B cell (primary cell): ENCODE data around the gene ARHGEF37. TPM values are rescaled to one million over a fixed set of nuclear protein-coding genes. Genes with fewer than 3 reads are reported as not detected.
A peak's percentile ranks its signal among the peaks of the same experiment; 100 is the strongest.
"Not testable (repeated sequence)": the region's sequence is repeated elsewhere in the genome, so short reads cannot be mapped to it uniquely, and the experiment has no call there.

ENCODE experiments used
- ATAC-seq: fragments of 200-7000 bp; cut with Tn5 transposase; one replicate; pipeline ENCODE4 v1.10.0; 2021; ENCODE audit warnings: low read depth, mild to moderate bottlenecking, moderate number of reproducible peaks, moderate library complexity
- CTCF ChIA-PET: fragments of 350-600 bp; sonication (Branson Sonifier 250); formaldehyde crosslinking; loops from one replicate; lab custom pipeline; 2021; ENCODE audit warnings: antibody characterized with exemption, inconsistent platforms; lab: Charles Lee
- POLR2A ChIA-PET: fragments of 350-600 bp; sonication (Branson Sonifier 250); formaldehyde crosslinking; loops from one replicate; lab custom pipeline; 2021; ENCODE audit warnings: antibody characterized with exemption; lab: Charles Lee
- DNase-seq: peaks from one replicate; pipeline ENCODE4 v3.0.0; 2013
- H2AFZ ChIP-seq: 2 replicates; pipeline ENCODE4 v1.6.1; 2012; ENCODE audit warnings: mild to moderate bottlenecking, low read depth, low read length; ENCODE audit not compliant: insufficient read depth, poor library complexity, severe bottlenecking
- H3K27ac ChIP-seq, 2 donors: 1 replicate in 1 of 2; 2 replicates in 1 of 2; pipeline ENCODE4 v1.5.1; 2012 to 2013; ENCODE audit warnings: low read length in 2 of 2, mild to moderate bottlenecking in 2 of 2, moderate library complexity in 1 of 2
- H3K27me3 ChIP-seq, 4 experiments: fragments of 200-600 bp in 1 of 4; sonication (generic) in 1 of 4; replicated peaks in 1 of 4; 1 replicate in 2 of 4; 2 replicates in 2 of 4; pipeline versions ENCODE4 v1.6.1 to v1.7.0; 2013 to 2016; ENCODE audit warnings: low read length in 3 of 4, mild to moderate bottlenecking in 2 of 4, mixed read lengths in 1 of 4, moderate library complexity in 1 of 4; ENCODE audit not compliant: insufficient read depth in 4 of 4, control insufficient read depth in 3 of 4; ENCODE audit errors: control extremely low read depth in 1 of 4
- H3K36me3 ChIP-seq, 2 experiments: replicated peaks in 1 of 2; 1 replicate in 1 of 2; 2 replicates in 1 of 2; pipeline versions ENCODE4 v1.6.1 to v1.7.1; 2013; ENCODE audit warnings: low read length in 1 of 2; ENCODE audit not compliant: insufficient read depth in 2 of 2, control insufficient read depth in 1 of 2; ENCODE audit errors: control extremely low read depth in 1 of 2, extremely low read depth in 1 of 2
- H3K4me1 ChIP-seq, 2 donors: fragments of 200-600 bp in 1 of 2; sonication (generic) in 1 of 2; 1 replicate in 1 of 2; 2 replicates in 1 of 2; pipeline versions ENCODE4 v1.5.1 to v1.6.1; 2013 to 2017; ENCODE audit warnings: low read length in 2 of 2; ENCODE audit not compliant: control insufficient read depth in 2 of 2, insufficient read depth in 2 of 2
- H3K4me2 ChIP-seq: replicated peaks from 2 replicates; pipeline ENCODE3; 2012; ENCODE audit warnings: mild to moderate bottlenecking, low read depth, low read length; ENCODE audit not compliant: poor library complexity, severe bottlenecking
- H3K4me3 ChIP-seq, 5 experiments: fragments of 200-600 bp in 1 of 5; sonication (generic) in 1 of 5; 1 replicate in 3 of 5; 2 replicates in 2 of 5; pipeline versions ENCODE4 v1.5.1 to v1.7.0; 2011 to 2016; ENCODE audit warnings: low read length in 4 of 5, mild to moderate bottlenecking in 4 of 5, low read depth in 2 of 5, control low read depth in 1 of 5, moderate library complexity in 1 of 5; ENCODE audit not compliant: insufficient read depth in 1 of 5; ENCODE audit errors: control extremely low read depth in 1 of 5, extremely low read depth in 1 of 5
- H3K79me2 ChIP-seq: fragments of 200-600 bp; sonication (generic); one replicate; pipeline ENCODE4 v1.6.0; 2016; ENCODE audit warnings: low read length; ENCODE audit not compliant: control insufficient read depth, insufficient read depth
- H3K9ac ChIP-seq: fragments of 200-600 bp; sonication (generic); 2 replicates; pipeline ENCODE4 v1.6.1; 2017; ENCODE audit warnings: mild to moderate bottlenecking, low read length, moderate library complexity
- H3K9me3 ChIP-seq, 3 donors: one replicate each; pipeline versions ENCODE4 v1.6.1 to v1.7.1; 2013; ENCODE audit warnings: low read length in 2 of 3; ENCODE audit not compliant: control insufficient read depth in 2 of 3, insufficient read depth in 1 of 3; ENCODE audit errors: control extremely low read depth in 1 of 3
- H4K20me1 ChIP-seq: 2 replicates; pipeline ENCODE4 v1.6.0; 2012; ENCODE audit warnings: mild to moderate bottlenecking, low read length; ENCODE audit not compliant: insufficient read depth, control insufficient read depth, poor library complexity, severe bottlenecking
- H3K27ac Mint-ChIP-seq: one replicate; pipeline ENCODE4 v1.8.0; 2021; ENCODE audit warnings: mixed read lengths
- H3K27me3 Mint-ChIP-seq: one replicate; pipeline ENCODE4 v1.8.0; 2021; ENCODE audit warnings: mixed read lengths
- H3K4me1 Mint-ChIP-seq: one replicate; pipeline ENCODE4 v1.8.0; 2021; ENCODE audit warnings: mixed read lengths
- H3K4me3 Mint-ChIP-seq: one replicate; pipeline ENCODE4 v1.8.0; 2021; ENCODE audit warnings: mixed read lengths
- H3K9me3 Mint-ChIP-seq: one replicate; pipeline ENCODE4 v1.8.0; 2022; ENCODE audit warnings: mixed read lengths; ENCODE audit not compliant: insufficient read depth
- CTCF ChIP-seq: fragments of 200-600 bp; IDR thresholded peaks from one replicate; pipeline ENCODE4 v1.8.0; 2022; ENCODE audit warnings: antibody characterized with exemption, mild to moderate bottlenecking
- EZH2 ChIP-seq: IDR thresholded peaks from 2 replicates; pipeline ENCODE4 v1.6.1; 2012; ENCODE audit warnings: borderline replicate concordance, low read depth, mild to moderate bottlenecking, moderate library complexity, low read length; ENCODE audit not compliant: insufficient read depth, poor library complexity, severe bottlenecking
- WGBS: methylation state at CpG from one replicate; pipeline ENCODE4 v1.1.5; 2013; ENCODE audit warnings: missing lambda C conversion rate; ENCODE audit not compliant: insufficient coverage; 5-methylcytosine and 5-hydroxymethylcytosine counted together
- intact Hi-C: fragments of 100-400 bp; cut with micrococcal nuclease; formaldehyde crosslinking; loops from one replicate; pipeline ENCODE4 v1.10.0; 2022
- polyA minus RNA-seq: library from RNA; depleted of rRNA, polyadenylated mRNA; stranded (reverse); fragments of >200 nt; gene quantifications from 2 replicates; pipeline ENCODE4 v1.2.3, GENCODE V29; 2012
- polyA plus RNA-seq: library from polyadenylated mRNA; depleted of rRNA; stranded (reverse); fragments of >200 nt; gene quantifications from 2 replicates; pipeline ENCODE4 v1.2.3, GENCODE V29; 2012
- total RNA-seq, 2 donors: library from RNA; stranded (reverse); fragments of 120-200 nt in 1 of 2; gene quantifications; 1 replicate in 1 of 2; 2 replicates in 1 of 2; pipeline versions ENCODE4 v1.2.3 to v1.2.4, GENCODE V29; 2013 to 2022

Gene ARHGEF37
- total RNA-seq (1.1 and 1.7 TPM in 2 replicates), polyA plus RNA-seq (0.06 TPM in 2 replicates), polyA minus RNA-seq (0.78 TPM in 1 of 2 replicates, not detected in the other)
- total RNA-seq (2013), result 0.82 TPM

- 3% methylated on average over 55 of the region's 56 CpGs for WGBS
- Histone ChIP-seq H3K9me3 (peaks cover 0 to 5% (median 0%) of the 10 kb centered on the region in 3 donors), H3K79me2 (no peaks in the 10 kb centered on the region), H3K27ac (no peak within 1 kb of the TSS), H3K4me2 (peak within 1 kb of the TSS; percentile 84), H3K36me3 (no peaks in the 10 kb centered on the region), H2AFZ (peak within 1 kb of the TSS; percentile 71), H3K4me1 (peaks cover 10 to 11% of the 10 kb centered on the region in 2 donors), H3K27me3 (peaks cover 0 to 22% (median 11%) of the 10 kb centered on the region in 4 experiments), H3K9ac (peak within 1 kb of the TSS; percentile 62), H4K20me1 (no peaks in the 10 kb centered on the region), H3K4me3 (peak within 1 kb of the TSS in 4 of 5 experiments; percentile 26 to 54 (median 42))
- Mint-ChIP-seq H3K9me3 (no peaks in the 10 kb centered on the region), H3K4me3 (peak within 1 kb of the TSS; percentile 77), H3K27ac (no peak within 1 kb of the TSS), H3K27me3 (peaks cover 17% of the 10 kb centered on the region), H3K4me1 (peaks cover 10% of the 10 kb centered on the region)
- CTCF ChIA-PET, result interaction anchor here (0.6 to 2.3 kb wide), 3 partner anchors 9 to 38 kb away, joined by 4 to 6 read pairs (median 5); no protein-coding TSS in a partner anchor
- ATAC-seq (peak; percentile 61), DNase-seq (peak; percentile 36)
- TF ChIP-seq EZH2 (no peak), CTCF (no peak)
- POLR2A ChIA-PET, result interaction anchor here (0.5 kb wide), 1 partner anchor 47 kb away, joined by 3 read pairs; no protein-coding TSS in a partner anchor
- intact Hi-C loops, result no loop called here
Measured at GRCh38 chr5:149581192-149581861, at the start of gene ARHGEF37. ARHGEF37 (plus strand) TSS chr5:149581498; CDS start chr5:149597770, 16,272 bp downstream.

DNA sequence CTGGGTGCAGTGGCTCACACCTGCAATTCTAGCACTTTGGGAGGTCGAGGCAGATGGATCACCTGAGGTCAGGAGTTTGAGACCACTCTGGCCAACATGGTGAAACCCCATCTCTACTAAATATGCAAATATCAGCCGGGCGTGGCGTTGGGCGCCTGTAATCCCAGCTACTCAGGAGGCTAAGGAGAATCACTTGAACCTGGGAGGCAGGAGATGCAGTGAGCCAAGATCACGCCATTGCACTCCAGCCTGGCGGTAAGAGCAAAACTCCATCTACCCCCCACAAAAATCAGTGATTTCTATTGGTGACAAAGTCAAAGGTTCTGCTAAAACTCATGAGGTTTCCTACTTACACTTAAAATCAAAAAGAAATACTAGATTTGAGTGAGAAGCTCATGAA lies 48.9 kb upstream of the ARHGEF37 start:
- 67% methylated on average over 1 of the region's 7 CpGs for WGBS
- Mint-ChIP-seq H3K4me3 (no peak overlapping the region), H3K9me3 (no peaks in the 10 kb centered on the region), H3K4me1 (peaks cover 72% of the 10 kb centered on the region), H3K27me3 (no peaks in the 10 kb centered on the region), H3K27ac (no peak overlapping the region)
- no peaks in the 10 kb centered on the region for H3K27me3 ChIP-seq
- ATAC-seq, result no peak
- H3K4me2 ChIP-seq, result no peak overlapping the region
- no peak overlapping the region for H3K27ac ChIP-seq
- CTCF ChIA-PET, result no interaction called here
- intact Hi-C loops, result no loop called here
- TF ChIP-seq CTCF (no peak), EZH2 (no peak)
- H3K9me3 ChIP-seq, result no peaks in the 10 kb centered on the region
- peaks cover 27 to 34% of the 10 kb centered on the region in 2 donors for H3K4me1 ChIP-seq
- POLR2A ChIA-PET, result no interaction called here
- DNase-seq, result no peak
- H3K4me3 ChIP-seq, result no peak overlapping the region
- H3K36me3 ChIP-seq, result peaks cover 0 to 11% of the 10 kb centered on the region in 2 experiments
- no peak overlapping the region for H3K9ac ChIP-seq
- H3K79me2 ChIP-seq, result peaks cover 100% of the 10 kb centered on the region
- peaks cover 97% of the 10 kb centered on the region for H4K20me1 ChIP-seq
- H2AFZ ChIP-seq, result no peak overlapping the region

GRCh38 chr5:149535787-149536186 lies 45.5 kb upstream of the ARHGEF37 start:
- peaks cover 6 to 14% of the 10 kb centered on the region in 2 experiments for H3K36me3 ChIP-seq
- H3K9me3 Mint-ChIP-seq, ATAC-seq, H3K9ac ChIP-seq, H3K27ac Mint-ChIP-seq, DNase-seq, intact Hi-C loops, H3K4me3 ChIP-seq, H3K4me2 ChIP-seq, H3K9me3 ChIP-seq, POLR2A ChIA-PET, H3K27me3 Mint-ChIP-seq, H3K4me3 Mint-ChIP-seq, H3K27me3 ChIP-seq, H3K27ac ChIP-seq, H2AFZ ChIP-seq, CTCF ChIA-PET: not testable (repeated sequence)
- peaks cover 61% of the 10 kb centered on the region for H3K4me1 Mint-ChIP-seq
- 89% methylated on average over 6 of the region's 6 CpGs for WGBS
- peaks cover 99% of the 10 kb centered on the region for H3K79me2 ChIP-seq
- H4K20me1 ChIP-seq, result peaks cover 92% of the 10 kb centered on the region
- H3K4me1 ChIP-seq, result peaks cover 19 to 20% of the 10 kb centered on the region in 2 donors
